Frontal cortex (tissue), 4 donors: ENCODE results near the gene ZNF185. TPM values are rescaled to one million over a fixed set of nuclear protein-coding genes. Genes with fewer than 3 reads are reported as not detected.
A peak's percentile ranks its signal among the peaks of the same experiment; 100 is the strongest.

ENCODE experiments used
- DNase-seq, 2 donors: peaks; one replicate each; pipeline ENCODE4 v3.0.0; 2012; ENCODE audit warnings: low spot score in 2 of 2
- FAIRE-seq: peaks from 2 replicates; lab custom pipeline; 2012; peaks lifted over from hg19 to GRCh38; lab: Jason Lieb, UNC
- total RNA-seq: library from RNA; depleted of rRNA; stranded (reverse); fragments of >200 nt; gene quantifications from one replicate; pipeline ENCODE4 v1.2.3, GENCODE V29; 2014
- donor health status: control.
- donor health status: control.
- donor health status: control.

Gene ZNF185
- total RNA-seq, 1 donor from 2014 or later = 2.4 TPM

GRCh38 chrX:152913346-152913745 is 15.5 kb downstream of the ZNF185 start:
- FAIRE-seq (no peak), DNase-seq (no peak)

- FAIRE-seq = no peak
- no peak for DNase-seq
These were observed 16.0 kb downstream of the ZNF185 start for GRCh38 chrX:152913910-152914309.

- no peak for FAIRE-seq
- DNase-seq = peak in 1 of 2 donors; percentile 36
These were observed 17.8 kb downstream of the ZNF185 start for GRCh38 chrX:152915541-152916241.

GRCh38 chrX:152917656-152918579 is 20.1 kb downstream of the ZNF185 start:
- DNase-seq = no peak
- FAIRE-seq = no peak

GRCh38 chrX:152918707-152919106 is 20.8 kb downstream of the ZNF185 start:
- FAIRE-seq = no peak
- DNase-seq = no peak

GRCh38 chrX:152923599-152923998 is 25.7 kb downstream of the ZNF185 start:
- DNase-seq (no peak), FAIRE-seq (no peak)

- DNase-seq = no peak
- no peak for FAIRE-seq
These were observed 28.0 kb downstream of the ZNF185 start for GRCh38 chrX:152925835-152926234.

- peak in 1 of 2 donors; percentile 52 for DNase-seq
- FAIRE-seq = no peak
These were observed 28.4 kb downstream of the ZNF185 start for GRCh38 chrX:152926279-152926678.

GRCh38 chrX:152926923-152927322 is 29.1 kb downstream of the ZNF185 start:
- FAIRE-seq = no peak

GRCh38 chrX:152927858-152928760 is 30.2 kb downstream of the ZNF185 start:
- DNase-seq (no peak), FAIRE-seq (no peak)

More at GRCh38 chrX:152926923-152927322, 29.1 kb downstream of the ZNF185 start:
- no peak for DNase-seq

GRCh38 chrX:152928761-152929400 is 31.0 kb downstream of the ZNF185 start:
- FAIRE-seq (no peak), DNase-seq (no peak)

GRCh38 chrX:152929898-152930297 is 32.0 kb downstream of the ZNF185 start:
- no peak for DNase-seq
- FAIRE-seq = no peak

GRCh38 chrX:152930516-152930915 is 32.6 kb downstream of the ZNF185 start:
- DNase-seq = no peak
- FAIRE-seq = no peak

GRCh38 chrX:152932144-152932543 is 34.3 kb downstream of the ZNF185 start:
- no peak for FAIRE-seq
- no peak for DNase-seq

- DNase-seq (no peak), FAIRE-seq (no peak)
These were observed 34.8 kb downstream of the ZNF185 start for GRCh38 chrX:152932598-152933175.

GRCh38 chrX:152936306-152936705 is 38.4 kb downstream of the ZNF185 start:
- FAIRE-seq (no peak), DNase-seq (no peak)

- DNase-seq (no peak), FAIRE-seq (no peak)
These were observed 39.4 kb downstream of the ZNF185 start for GRCh38 chrX:152937236-152937635.

GRCh38 chrX:152941328-152942076 is 43.6 kb downstream of the ZNF185 start:
- no peak for FAIRE-seq
- peak; percentile 89 to 90 for DNase-seq

GRCh38 chrX:152942077-152942442 is 44.2 kb downstream of the ZNF185 start:
- FAIRE-seq (no peak), DNase-seq (no peak)
